Smooth muscle cell (in vitro differentiated cells): ENCODE data around the gene TALDO1. TPM values are rescaled to one million over a fixed set of nuclear protein-coding genes. Genes with fewer than 3 reads are reported as not detected.

Experiments
- DNase-seq: peaks from one replicate; lab custom pipeline; 2025; ENCODE audit not compliant: unreplicated experiment; lab: John Stamatoyannopoulos, UW
- H2AFZ ChIP-seq: fragments of 200-600 bp; sonication (generic); 2 replicates; pipeline ENCODE4 v1.6.0; 2016; ENCODE audit warnings: antibody characterized with exemption, low read depth, mild to moderate bottlenecking
- H3F3A ChIP-seq: fragments of 200-600 bp; sonication (generic); 2 replicates; pipeline ENCODE4 v1.6.0; 2017; ENCODE audit warnings: antibody characterized with exemption, low read depth
- H3K27ac ChIP-seq: fragments of 200-600 bp; sonication (generic); 2 replicates; pipeline ENCODE4 v1.5.1; 2016; ENCODE audit warnings: low read depth, mild to moderate bottlenecking
- H3K27me3 ChIP-seq: fragments of 200-600 bp; sonication (generic); 2 replicates; pipeline ENCODE4 v1.6.1; 2016; ENCODE audit warnings: low read depth, mild to moderate bottlenecking
- H3K36me3 ChIP-seq: fragments of 200-600 bp; sonication (generic); 2 replicates; pipeline ENCODE4 v1.5.1; 2016; ENCODE audit warnings: low read depth
- H3K4me1 ChIP-seq: fragments of 200-600 bp; sonication (generic); 2 replicates; pipeline ENCODE4 v1.5.1; 2016; ENCODE audit warnings: low read depth
- H3K4me2 ChIP-seq: fragments of 200-600 bp; sonication (generic); 2 replicates; pipeline ENCODE4 v1.6.0; 2016; ENCODE audit warnings: mild to moderate bottlenecking
- H3K4me3 ChIP-seq: fragments of 200-600 bp; sonication (generic); 2 replicates; pipeline ENCODE4 v1.5.1; 2016; ENCODE audit warnings: mild to moderate bottlenecking
- H3K79me2 ChIP-seq: fragments of 200-600 bp; sonication (generic); 2 replicates; pipeline ENCODE4 v1.6.0; 2016; ENCODE audit warnings: low read depth, mild to moderate bottlenecking
- H3K9ac ChIP-seq: fragments of 200-600 bp; sonication (generic); 2 replicates; pipeline ENCODE4 v1.6.0; 2016; ENCODE audit warnings: low read depth
- H3K9me3 ChIP-seq: fragments of 200-600 bp; sonication (generic); replicated peaks from 2 replicates; pipeline ENCODE4 v1.5.1; 2016; ENCODE audit warnings: low read depth
- H4K20me1 ChIP-seq: fragments of 200-600 bp; sonication (generic); 2 replicates; pipeline ENCODE4 v1.6.0; 2016; ENCODE audit warnings: low read depth
- WGBS: methylation state at CpG from one replicate; pipeline ENCODE4 v1.1.7; 2016; ENCODE audit warnings: low lambda C conversion rate; 5-methylcytosine and 5-hydroxymethylcytosine counted together
- polyA plus RNA-seq: library from polyadenylated mRNA; unstranded; fragments of >200 nt; fragmentation: Nextera tagmentation; extraction: Ambion mirVana; gene quantifications from 2 replicates; pipeline ENCODE4 v1.2.1, GENCODE V29; 2016
- total RNA-seq: library from RNA; depleted of rRNA; stranded (reverse); fragments of >200 nt; gene quantifications from 2 replicates; pipeline ENCODE4 v1.2.3, GENCODE V29; 2014
- TF ChIP-seq, protein P1 (sequence below): fragments of 200-600 bp; sonication (generic); IDR thresholded peaks from 2 replicates; pipeline ENCODE4 v1.5.1; 2017; ENCODE audit warnings: borderline replicate concordance, mild to moderate bottlenecking, antibody characterized with exemption; ENCODE audit not compliant: insufficient read depth, poor library complexity, severe bottlenecking

TALDO1 gene
- total and polyA plus RNA-seq, 2 experiments from 2014 or later, result 100 to 155 TPM

DNA sequence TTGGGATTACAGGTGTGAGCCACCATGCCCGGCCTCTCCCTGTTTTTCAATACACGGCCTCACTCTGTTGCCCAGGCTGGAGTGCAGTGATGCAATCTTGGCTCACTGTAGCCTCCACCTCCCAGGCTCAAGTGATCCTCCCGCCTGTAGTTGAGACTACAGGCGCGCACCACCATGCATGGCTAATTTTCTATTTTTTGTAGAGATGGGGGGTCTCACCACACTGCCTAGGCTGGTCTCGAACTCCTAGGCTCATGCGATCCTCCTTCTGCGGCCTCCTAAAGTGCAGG is 18.5 kb downstream of the TALDO1 start:
- TF ChIP-seq, protein P1, sequence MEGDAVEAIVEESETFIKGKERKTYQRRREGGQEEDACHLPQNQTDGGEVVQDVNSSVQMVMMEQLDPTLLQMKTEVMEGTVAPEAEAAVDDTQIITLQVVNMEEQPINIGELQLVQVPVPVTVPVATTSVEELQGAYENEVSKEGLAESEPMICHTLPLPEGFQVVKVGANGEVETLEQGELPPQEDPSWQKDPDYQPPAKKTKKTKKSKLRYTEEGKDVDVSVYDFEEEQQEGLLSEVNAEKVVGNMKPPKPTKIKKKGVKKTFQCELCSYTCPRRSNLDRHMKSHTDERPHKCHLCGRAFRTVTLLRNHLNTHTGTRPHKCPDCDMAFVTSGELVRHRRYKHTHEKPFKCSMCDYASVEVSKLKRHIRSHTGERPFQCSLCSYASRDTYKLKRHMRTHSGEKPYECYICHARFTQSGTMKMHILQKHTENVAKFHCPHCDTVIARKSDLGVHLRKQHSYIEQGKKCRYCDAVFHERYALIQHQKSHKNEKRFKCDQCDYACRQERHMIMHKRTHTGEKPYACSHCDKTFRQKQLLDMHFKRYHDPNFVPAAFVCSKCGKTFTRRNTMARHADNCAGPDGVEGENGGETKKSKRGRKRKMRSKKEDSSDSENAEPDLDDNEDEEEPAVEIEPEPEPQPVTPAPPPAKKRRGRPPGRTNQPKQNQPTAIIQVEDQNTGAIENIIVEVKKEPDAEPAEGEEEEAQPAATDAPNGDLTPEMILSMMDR, result no peak
- DNase-seq, result no peak
- no peaks in the 10 kb centered on the region for H3K36me3 ChIP-seq
- no peaks in the 10 kb centered on the region for H3K9me3 ChIP-seq
- peaks cover 16% of the 10 kb centered on the region for H3F3A ChIP-seq
- no peak overlapping the region for H2AFZ ChIP-seq
- peaks cover 73% of the 10 kb centered on the region for H4K20me1 ChIP-seq
- no peaks in the 10 kb centered on the region for H3K27me3 ChIP-seq
- WGBS, result 97% methylated on average over 8 of the region's 8 CpGs
- H3K27ac ChIP-seq, result no peak overlapping the region
- H3K79me2 ChIP-seq, result no peaks in the 10 kb centered on the region
- no peak overlapping the region for H3K4me3 ChIP-seq
- no peak overlapping the region for H3K9ac ChIP-seq
- H3K4me2 ChIP-seq, result no peak overlapping the region
- no peaks in the 10 kb centered on the region for H3K4me1 ChIP-seq

DNA sequence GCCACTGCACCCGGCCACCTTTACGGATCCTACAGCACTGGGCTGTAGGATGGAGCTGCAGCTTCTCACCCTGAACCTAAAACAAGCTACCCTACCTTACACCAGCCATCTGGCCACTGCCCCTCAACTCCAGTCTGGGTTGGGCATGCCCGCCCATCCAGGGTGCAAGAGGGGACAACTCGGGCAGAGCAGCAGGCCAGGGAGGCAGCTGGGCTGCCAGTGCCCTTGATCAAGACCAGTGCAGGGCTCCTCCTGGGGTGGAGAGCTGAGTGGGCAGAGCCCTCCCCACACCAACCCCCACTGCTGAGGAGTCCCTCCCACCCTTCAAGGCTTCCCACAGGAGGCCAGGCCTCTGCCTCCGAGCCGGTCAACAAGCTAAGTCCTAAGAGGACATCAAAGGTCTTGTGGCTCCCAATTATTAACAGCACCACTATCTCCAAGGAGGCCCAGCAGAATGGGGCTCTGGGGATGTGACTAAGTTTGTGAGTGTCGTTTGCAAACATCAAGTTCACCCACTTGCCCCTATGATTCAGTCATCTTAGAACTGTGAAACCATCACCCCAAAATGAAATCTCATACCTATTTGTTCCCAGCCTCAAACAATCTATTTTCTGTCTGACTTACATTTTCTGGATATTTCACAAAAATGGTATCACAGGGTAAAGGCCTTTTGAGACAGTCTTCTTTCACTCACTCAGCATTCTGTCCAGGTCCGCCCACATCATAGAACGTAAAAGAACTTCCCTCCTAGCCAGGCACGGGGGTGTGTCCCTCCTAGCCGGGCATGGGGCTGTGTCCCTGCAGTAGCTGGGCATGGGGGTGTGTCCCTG is 19.1 kb downstream of the TALDO1 start:
- DNase-seq, result no peak
- Histone ChIP-seq H3K9me3 (no peaks in the 10 kb centered on the region), H3F3A (peaks cover 14% of the 10 kb centered on the region), H2AFZ (no peak overlapping the region), H3K4me1 (no peaks in the 10 kb centered on the region), H3K36me3 (no peaks in the 10 kb centered on the region), H3K79me2 (no peaks in the 10 kb centered on the region), H3K4me3 (no peak overlapping the region), H3K27me3 (no peaks in the 10 kb centered on the region), H3K4me2 (no peak overlapping the region), H3K27ac (no peak overlapping the region), H4K20me1 (peaks cover 79% of the 10 kb centered on the region), H3K9ac (no peak overlapping the region)
- TF ChIP-seq, protein P1, result no peak
- 75% methylated on average over 11 of the region's 11 CpGs for WGBS

DNA sequence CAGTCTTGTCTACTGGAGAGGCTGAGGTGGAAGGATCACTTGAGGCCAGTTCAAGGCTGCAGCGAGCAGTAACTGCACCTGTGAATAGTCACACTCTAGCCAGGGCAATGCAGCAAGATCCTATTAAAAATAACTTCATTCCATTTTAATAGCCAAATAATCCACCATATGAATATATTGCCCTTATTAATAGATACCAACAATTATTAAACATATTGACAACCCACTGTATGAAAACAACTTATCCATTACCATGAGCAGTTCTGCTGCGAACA is 19.6 kb downstream of the TALDO1 start:
- H3K36me3 ChIP-seq, result no peaks in the 10 kb centered on the region
- DNase-seq, result no peak
- H3K4me1 ChIP-seq, result no peaks in the 10 kb centered on the region
- H3K27me3 ChIP-seq, result no peaks in the 10 kb centered on the region
- peaks cover 85% of the 10 kb centered on the region for H4K20me1 ChIP-seq
- no peak overlapping the region for H3K4me3 ChIP-seq
- H3K27ac ChIP-seq, result no peak overlapping the region
- H3K79me2 ChIP-seq, result no peaks in the 10 kb centered on the region
- no peak overlapping the region for H2AFZ ChIP-seq
- 97% methylated on average over 2 of the region's 2 CpGs for WGBS
- H3K9ac ChIP-seq, result no peak overlapping the region
- no peak overlapping the region for H3K4me2 ChIP-seq
- TF ChIP-seq, protein P1, result no peak
- peaks cover 12% of the 10 kb centered on the region for H3F3A ChIP-seq
- no peaks in the 10 kb centered on the region for H3K9me3 ChIP-seq

DNA sequence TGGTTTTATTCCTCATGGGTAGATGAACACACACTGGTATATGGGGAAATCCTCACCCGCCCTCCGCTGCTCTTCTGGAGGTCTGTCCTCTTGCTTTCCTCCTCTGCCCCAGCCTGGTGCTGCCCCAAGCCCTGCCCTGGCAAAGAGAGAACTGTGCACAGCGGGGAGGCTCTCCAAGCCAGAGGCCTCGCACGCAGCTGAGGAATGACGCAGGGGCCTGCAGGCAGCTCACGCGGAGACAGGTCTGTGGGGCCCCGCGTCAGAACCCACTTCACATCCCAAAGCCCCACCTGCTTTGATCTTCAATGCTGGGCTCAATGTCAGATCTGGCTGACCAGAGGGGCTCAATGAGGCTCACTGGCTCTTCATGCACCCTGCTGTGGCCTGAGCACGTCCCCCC is 20.0 kb downstream of the TALDO1 start:
- H3K4me1 ChIP-seq, result no peaks in the 10 kb centered on the region
- H4K20me1 ChIP-seq, result peaks cover 86% of the 10 kb centered on the region
- H3K4me2 ChIP-seq, result no peak overlapping the region
- no peak overlapping the region for H3K4me3 ChIP-seq
- no peaks in the 10 kb centered on the region for H3K79me2 ChIP-seq
- TF ChIP-seq, protein P1, result no peak
- WGBS, result 98% methylated on average over 11 of the region's 11 CpGs
- H3K27me3 ChIP-seq, result no peaks in the 10 kb centered on the region
- no peak overlapping the region for H3K9ac ChIP-seq
- DNase-seq, result no peak
- no peak overlapping the region for H2AFZ ChIP-seq
- H3K36me3 ChIP-seq, result no peaks in the 10 kb centered on the region
- no peak overlapping the region for H3K27ac ChIP-seq
- H3F3A ChIP-seq, result peaks cover 12% of the 10 kb centered on the region
- H3K9me3 ChIP-seq, result no peaks in the 10 kb centered on the region
